Mesothelial cell of epicardium (in vitro differentiated cells): Measurements from ENCODE around the gene GALNT15. TPM values are rescaled to one million over a fixed set of nuclear protein-coding genes. Genes with fewer than 3 reads are reported as not detected.

Experiments
- DNase-seq, 2 experiments: peaks; one replicate each; pipeline ENCODE4 v3.0.0; 2021; ENCODE audit warnings: low spot score in 2 of 2; ENCODE audit not compliant: unreplicated experiment in 2 of 2
- H3K27ac Mint-ChIP-seq: 2 replicates; pipeline ENCODE4 v1.8.0; 2021; ENCODE audit warnings: mixed read lengths
- H3K27me3 Mint-ChIP-seq: 2 replicates; pipeline ENCODE4 v1.8.0; 2021; ENCODE audit warnings: low read depth, mixed read lengths
- H3K36me3 Mint-ChIP-seq: 2 replicates; pipeline ENCODE4 v1.8.0; 2021; ENCODE audit warnings: mixed read lengths
- H3K4me1 Mint-ChIP-seq: 2 replicates; pipeline ENCODE4 v1.8.0; 2021; ENCODE audit warnings: mixed read lengths
- H3K4me3 Mint-ChIP-seq: 2 replicates; pipeline ENCODE4 v1.8.0; 2021; ENCODE audit warnings: mild to moderate bottlenecking, moderate library complexity, mixed read lengths
- H3K9me3 Mint-ChIP-seq: 2 replicates; pipeline ENCODE4 v1.8.0; 2021; ENCODE audit warnings: mixed read lengths
- total RNA-seq: library from RNA; stranded (reverse); gene quantifications from 3 replicates; pipeline ENCODE4 v1.2.1, GENCODE V29; 2021
- TF ChIP-seq, protein P1 (sequence below): fragments of 200-600 bp; sonication (generic); IDR thresholded peaks from one replicate; pipeline ENCODE4 v1.5.0; 2021; ENCODE audit warnings: antibody characterized with exemption; ENCODE audit not compliant: unreplicated experiment

Gene GALNT15
- total RNA-seq, 1 donor from 2014 or later = 0.07 TPM

DNA sequence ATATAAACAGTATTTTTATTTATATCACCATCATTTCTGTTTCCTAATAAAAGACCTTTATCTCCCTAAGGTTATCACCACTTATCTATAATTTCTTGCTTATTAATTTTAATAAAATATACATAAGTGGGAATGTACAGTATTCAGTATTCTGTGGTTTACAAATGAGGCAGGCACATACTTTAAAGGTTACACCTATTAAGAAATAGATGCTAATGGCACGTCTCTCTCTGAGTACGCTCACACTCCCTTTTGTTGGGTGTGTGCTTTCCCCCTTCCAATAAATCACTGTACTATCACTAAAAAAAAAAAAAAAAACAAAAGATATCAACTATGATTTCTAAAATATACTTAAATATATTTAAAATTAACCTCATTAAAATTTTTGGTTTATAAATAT lies 99.4 kb downstream of the GALNT15 start:
- Mint-ChIP-seq H3K27me3 (no peaks in the 10 kb centered on the region), H3K9me3 (no peaks in the 10 kb centered on the region), H3K36me3 (peaks cover 7% of the 10 kb centered on the region), H3K4me1 (no peaks in the 10 kb centered on the region), H3K27ac (no peak overlapping the region), H3K4me3 (no peak overlapping the region)
- DNase-seq = no peak
- TF ChIP-seq, protein P1, sequence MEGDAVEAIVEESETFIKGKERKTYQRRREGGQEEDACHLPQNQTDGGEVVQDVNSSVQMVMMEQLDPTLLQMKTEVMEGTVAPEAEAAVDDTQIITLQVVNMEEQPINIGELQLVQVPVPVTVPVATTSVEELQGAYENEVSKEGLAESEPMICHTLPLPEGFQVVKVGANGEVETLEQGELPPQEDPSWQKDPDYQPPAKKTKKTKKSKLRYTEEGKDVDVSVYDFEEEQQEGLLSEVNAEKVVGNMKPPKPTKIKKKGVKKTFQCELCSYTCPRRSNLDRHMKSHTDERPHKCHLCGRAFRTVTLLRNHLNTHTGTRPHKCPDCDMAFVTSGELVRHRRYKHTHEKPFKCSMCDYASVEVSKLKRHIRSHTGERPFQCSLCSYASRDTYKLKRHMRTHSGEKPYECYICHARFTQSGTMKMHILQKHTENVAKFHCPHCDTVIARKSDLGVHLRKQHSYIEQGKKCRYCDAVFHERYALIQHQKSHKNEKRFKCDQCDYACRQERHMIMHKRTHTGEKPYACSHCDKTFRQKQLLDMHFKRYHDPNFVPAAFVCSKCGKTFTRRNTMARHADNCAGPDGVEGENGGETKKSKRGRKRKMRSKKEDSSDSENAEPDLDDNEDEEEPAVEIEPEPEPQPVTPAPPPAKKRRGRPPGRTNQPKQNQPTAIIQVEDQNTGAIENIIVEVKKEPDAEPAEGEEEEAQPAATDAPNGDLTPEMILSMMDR = no peak

DNA sequence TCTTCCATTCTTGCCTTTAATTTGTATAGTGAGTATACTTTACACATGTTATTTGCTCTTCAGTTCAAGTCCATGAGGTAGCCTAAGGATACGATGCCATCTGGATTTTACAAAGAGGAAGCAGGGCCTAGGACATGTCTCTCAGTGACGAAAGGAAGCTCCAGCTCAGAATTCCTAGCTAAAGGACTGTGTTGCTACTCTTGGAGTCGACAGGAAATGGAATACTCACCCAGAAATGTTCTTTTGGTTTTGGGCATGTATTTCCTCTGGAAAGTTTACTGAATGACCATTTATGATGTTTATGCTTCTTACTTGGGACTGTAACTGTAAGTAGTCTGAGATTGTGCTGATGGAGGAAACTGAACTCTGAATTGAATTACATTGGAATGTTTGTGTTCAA lies 103.0 kb downstream of the GALNT15 start:
- Mint-ChIP-seq H3K36me3 (peaks cover 2% of the 10 kb centered on the region), H3K4me1 (no peaks in the 10 kb centered on the region), H3K27ac (no peak overlapping the region), H3K4me3 (no peak overlapping the region), H3K9me3 (no peaks in the 10 kb centered on the region), H3K27me3 (no peaks in the 10 kb centered on the region)
- DNase-seq = no peak
- TF ChIP-seq, protein P1 = no peak

DNA sequence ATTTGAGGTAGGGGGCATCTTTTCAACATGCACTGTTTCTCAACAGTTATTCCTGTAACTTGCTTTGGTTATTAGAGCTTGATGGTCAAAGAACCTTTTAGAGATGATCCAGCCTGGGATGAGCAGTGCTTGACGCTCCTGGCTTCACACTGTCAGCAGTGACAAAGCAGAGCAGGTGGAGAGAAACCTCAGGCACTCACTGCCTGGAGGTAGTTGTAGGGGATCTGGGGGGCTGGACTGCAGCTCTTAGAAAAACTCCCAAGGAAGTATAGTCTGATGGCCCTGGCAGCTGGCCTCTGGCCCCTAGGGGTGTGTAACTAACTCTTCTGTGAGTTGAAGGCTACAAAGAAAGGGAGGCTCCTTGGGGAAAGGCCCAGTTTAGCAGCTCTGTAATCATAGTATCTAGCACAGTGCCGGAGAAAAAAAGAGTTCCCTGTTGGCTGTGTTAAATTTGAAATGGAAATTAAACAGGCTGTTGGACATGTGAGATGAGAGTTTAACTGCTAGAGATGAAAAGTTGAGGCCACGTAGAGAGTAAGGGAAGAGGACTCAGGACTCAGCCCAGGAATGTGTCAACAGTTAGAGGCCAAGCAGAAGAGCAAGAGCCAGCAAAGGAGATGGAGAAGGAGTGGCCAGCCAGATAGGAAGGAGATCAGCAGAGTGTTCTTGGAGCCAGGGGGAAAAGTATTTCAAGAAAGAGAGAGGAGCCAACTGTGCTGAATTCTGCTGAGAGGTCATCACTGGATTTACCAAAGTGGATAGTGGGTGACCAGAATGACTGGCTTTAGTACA lies 104.7 kb downstream of the GALNT15 start:
- Mint-ChIP-seq H3K36me3 (peaks cover 2% of the 10 kb centered on the region), H3K27me3 (no peaks in the 10 kb centered on the region), H3K4me3 (no peak overlapping the region), H3K27ac (no peak overlapping the region), H3K4me1 (no peaks in the 10 kb centered on the region), H3K9me3 (no peaks in the 10 kb centered on the region)
- DNase-seq = no peak
- TF ChIP-seq, protein P1 = no peak

DNA sequence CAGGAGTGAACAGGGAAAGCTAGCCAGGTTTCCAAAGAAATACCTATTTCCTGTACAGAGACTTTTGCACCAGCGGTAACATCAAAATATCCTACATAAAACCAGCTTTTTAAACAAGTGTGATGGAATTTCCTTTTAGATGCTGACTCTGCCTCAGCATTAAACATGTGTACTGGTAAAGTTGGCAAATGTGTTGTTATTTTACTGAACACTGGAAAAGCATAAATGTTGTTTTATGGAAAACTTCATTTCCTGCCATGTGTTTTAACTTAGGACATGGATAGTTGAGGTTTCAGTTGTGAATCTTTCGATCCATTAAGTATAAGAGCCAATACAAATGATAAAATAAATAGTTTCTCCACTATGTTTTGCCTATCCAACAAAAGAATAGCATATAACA lies 106.2 kb downstream of the GALNT15 start:
- H3K36me3 Mint-ChIP-seq = peaks cover 2% of the 10 kb centered on the region
- H3K9me3 Mint-ChIP-seq = no peaks in the 10 kb centered on the region
- H3K27me3 Mint-ChIP-seq = no peaks in the 10 kb centered on the region
- TF ChIP-seq, protein P1 = no peak
- DNase-seq = no peak
- H3K4me1 Mint-ChIP-seq = no peaks in the 10 kb centered on the region
- H3K27ac Mint-ChIP-seq = no peak overlapping the region
- H3K4me3 Mint-ChIP-seq = no peak overlapping the region

Other genes starting within 250 kb of the GALNT15 start
- 15.4 to 19.3 TPM (median 17.2 TPM) in 3 replicates for gene DPH3, start 90.3 kb downstream of the GALNT15 start, total RNA-seq
- 10.6 to 13.2 TPM (median 12.3 TPM) in 3 replicates for gene OXNAD1, start 90.5 kb downstream of the GALNT15 start, total RNA-seq